Panc1 (cell line): Measurements from ENCODE around the gene CORO1C. TPM values are rescaled to one million over a fixed set of nuclear protein-coding genes. Genes with fewer than 3 reads are reported as not detected.

Experiments
- ATAC-seq: fragments of 200-7000 bp; cut with Tn5 transposase; 2 replicates; pipeline ENCODE4 v1.9.1; 2020; ENCODE audit warnings: mild to moderate bottlenecking, moderate library complexity
- BruUV-seq: library from RNA; stranded (reverse); fragments of 400-500 nt; replicated peaks from 2 replicates; lab custom pipeline; 2021; lab: Mats Ljungman, UMichigan
- CTCF ChIA-PET: fragments of 300-600 bp; sonication (Branson Sonifier 250); formaldehyde crosslinking; loops from one replicate; lab custom pipeline; 2022; ENCODE audit warnings: antibody characterized with exemption; lab: Charles Lee
- POLR2A ChIA-PET: fragments of 300-600 bp; sonication (Branson Sonifier 250); formaldehyde crosslinking; loops from one replicate; lab custom pipeline; 2022; ENCODE audit warnings: antibody characterized with exemption; lab: Charles Lee
- DNase-seq: peaks from one replicate; pipeline ENCODE4 v3.0.0-alpha.2; 2010; ENCODE audit warnings: low read depth, low spot score
- H3K27ac ChIP-seq: 2 replicates; pipeline ENCODE4 v1.5.1; 2011; ENCODE audit warnings: mild to moderate bottlenecking, low read length, inconsistent platforms
- H3K27me3 ChIP-seq: fragments of 200-500 bp; sonication (Bioruptor generic); 2 replicates; pipeline ENCODE4 v1.6.0; 2014; ENCODE audit warnings: low read length, inconsistent platforms; ENCODE audit not compliant: control insufficient read depth, insufficient read depth
- H3K36me3 ChIP-seq: fragments of 200-500 bp; sonication (Bioruptor generic); 2 replicates; pipeline ENCODE4 v1.5.1; 2014; ENCODE audit warnings: inconsistent platforms, mild to moderate bottlenecking, low read length, moderate library complexity; ENCODE audit not compliant: control insufficient read depth, insufficient read depth
- H3K4me1 ChIP-seq: 2 replicates; pipeline ENCODE4 v1.5.1; 2011; ENCODE audit warnings: inconsistent platforms, mild to moderate bottlenecking, low read length, moderate library complexity; ENCODE audit not compliant: control insufficient read depth, insufficient read depth
- H3K4me3 ChIP-seq, 2 experiments: 2 replicates each; pipeline ENCODE4 v1.5.1; 2011 to 2012; ENCODE audit warnings: low read depth in 2 of 2, low read length in 2 of 2, mild to moderate bottlenecking in 2 of 2, inconsistent platforms in 1 of 2, moderate library complexity in 1 of 2
- H3K9me3 ChIP-seq: fragments of 200-500 bp; sonication (Bioruptor generic); 2 replicates; pipeline ENCODE4 v1.5.1; 2014; ENCODE audit warnings: low read depth, mild to moderate bottlenecking, inconsistent platforms, low read length, moderate library complexity; ENCODE audit not compliant: control insufficient read depth, insufficient read depth
- CTCF ChIP-seq: fragments of 450-650 bp; IDR thresholded peaks from 2 replicates; pipeline ENCODE4 v1.5.1; 2017; ENCODE audit warnings: mild to moderate bottlenecking
- POLR2AphosphoS5 ChIP-seq: IDR thresholded peaks from 2 replicates; pipeline ENCODE4 v1.6.1; 2012; ENCODE audit warnings: mild to moderate bottlenecking, low read depth, low read length, moderate library complexity
- REST ChIP-seq, 2 experiments: IDR thresholded peaks; 2 replicates each; pipeline ENCODE4 v1.6.1; 2011 to 2012; ENCODE audit warnings: low read depth in 2 of 2, control low read depth in 1 of 2, low read length in 1 of 2, mild to moderate bottlenecking in 1 of 2, moderate library complexity in 1 of 2; ENCODE audit not compliant: insufficient read depth in 1 of 2
- SIN3A ChIP-seq: IDR thresholded peaks from 2 replicates; pipeline ENCODE4 v1.6.1; 2012; ENCODE audit warnings: low read depth, mild to moderate bottlenecking, low read length, moderate library complexity, borderline replicate concordance; ENCODE audit not compliant: insufficient read depth
- TCF7L2 ChIP-seq: IDR thresholded peaks from 2 replicates; pipeline ENCODE4 v1.6.1; 2011; ENCODE audit warnings: mild to moderate bottlenecking, low read depth, low read length, inconsistent platforms
- in situ Hi-C: cut with HindIII; loops from 2 replicates; pipeline ENCODE4 v1.10.0; 2016; ENCODE audit warnings: low sequenced_read_pairs, low pct_unique_long_range_greater_than_20kb
- intact Hi-C: fragments of 100-400 bp; cut with micrococcal nuclease; formaldehyde crosslinking; loops from one replicate; pipeline ENCODE4 v1.10.0; 2022; ENCODE audit not compliant: unreplicated experiment
- total RNA-seq: library from RNA; stranded (reverse); gene quantifications from one replicate; pipeline ENCODE4 v1.2.1, GENCODE V29; 2021; ENCODE audit not compliant: unreplicated experiment

CORO1C gene
- total RNA-seq, 1 experiment from 2014 or later = 165 TPM

- POLR2A ChIA-PET = interaction anchor here (0.7 kb wide), 1 partner anchor 41 kb away, joined by 16 read pairs; no protein-coding TSS in a partner anchor
- H3K36me3 ChIP-seq = no peaks in the 10 kb centered on the region
- no peak for ATAC-seq
Observed at GRCh38 chr12:108711489-108712164, 19.7 kb downstream of the CORO1C start.

GRCh38 chr12:108709697-108710096 lies 21.6 kb downstream of the CORO1C start:
- in situ Hi-C loops = no loop called here

More at GRCh38 chr12:108711489-108712164, 19.7 kb downstream of the CORO1C start:
- TF ChIP-seq CTCF (no peak), POLR2AphosphoS5 (no peak), REST (IDR thresholded peaks at IDR 0.05; ENCODE audit: insufficient read depth in 1 of 2, low read depth in 2 of 2, low read length in 1 of 2) (no peak)
- intact Hi-C loops = no loop called here
- Histone ChIP-seq H3K4me3 (no peak overlapping the region), H3K27me3 (no peaks in the 10 kb centered on the region), H3K9me3 (no peaks in the 10 kb centered on the region), H3K4me1 (0 out of 2 replicates have a peak, but pooled peaks cover 6% of the 10 kb centered on the region), H3K27ac (no peak overlapping the region)
- CTCF ChIA-PET = interaction anchor here (0.6 kb wide), 1 partner anchor 32 kb away, joined by 4 read pairs; no protein-coding TSS in a partner anchor
- no peak for DNase-seq
- in situ Hi-C loops = no loop called here
- BruUV-seq = no TSS peak

More at GRCh38 chr12:108709697-108710096, 21.6 kb downstream of the CORO1C start:
- Histone ChIP-seq H3K27ac (no peak overlapping the region), H3K4me1 (0 out of 2 replicates have a peak, but pooled peaks cover 4% of the 10 kb centered on the region), H3K4me3 (no peak overlapping the region), H3K9me3 (no peaks in the 10 kb centered on the region), H3K27me3 (no peaks in the 10 kb centered on the region), H3K36me3 (no peaks in the 10 kb centered on the region)
- DNase-seq (no peak), ATAC-seq (no peak)
- ChIA-PET POLR2A (no interaction called here), CTCF (no interaction called here)
- no TSS peak for BruUV-seq
- TF ChIP-seq TCF7L2 (no peak), POLR2AphosphoS5 (no peak), CTCF (no peak), SIN3A (no peak), REST (IDR thresholded peaks at IDR 0.05; ENCODE audit: insufficient read depth in 1 of 2, low read depth in 2 of 2, low read length in 1 of 2) (no peak)
- intact Hi-C loops = no loop called here
